Spinal cord (tissue), 10 donors: ENCODE results near the gene GLRX. TPM values are rescaled to one million over a fixed set of nuclear protein-coding genes. Genes with fewer than 3 reads are reported as not detected.

Source experiments
- DNase-seq, 6 donors: peaks; one replicate each; pipeline versions ENCODE4 v3.0.0 to v3.0.0-alpha.2; 2013 to 2015; ENCODE audit warnings: low spot score in 6 of 6, low read depth in 4 of 6
- H3K27ac ChIP-seq: one replicate; pipeline ENCODE4 v1.5.1; 2013; ENCODE audit warnings: low read depth, low read length, control low read depth
- H3K27me3 ChIP-seq: one replicate; pipeline ENCODE4 v1.6.1; 2013; ENCODE audit warnings: low read length; ENCODE audit not compliant: control insufficient read depth, insufficient read depth
- H3K36me3 ChIP-seq: one replicate; pipeline ENCODE4 v1.6.1; 2013; ENCODE audit warnings: low read length; ENCODE audit not compliant: control insufficient read depth, insufficient read depth
- H3K4me1 ChIP-seq: one replicate; pipeline ENCODE4 v1.6.1; 2013; ENCODE audit warnings: low read length; ENCODE audit not compliant: control insufficient read depth, insufficient read depth
- H3K4me3 ChIP-seq: one replicate; pipeline ENCODE4 v1.5.1; 2013; ENCODE audit warnings: low read depth, low read length, control low read depth
- H3K9me3 ChIP-seq: one replicate; pipeline ENCODE4 v1.6.1; 2013; ENCODE audit warnings: low read length; ENCODE audit not compliant: control insufficient read depth, insufficient read depth
- WGBS: methylation state at CpG from one replicate; pipeline ENCODE4 v1.1.5; 2013; ENCODE audit warnings: missing lambda C conversion rate; ENCODE audit not compliant: insufficient coverage; 5-methylcytosine and 5-hydroxymethylcytosine counted together
- polyA plus RNA-seq, 2 donors: library from polyadenylated mRNA; unstranded; fragments of 120-200 nt; gene quantifications; one replicate each; pipeline ENCODE4 v1.2.1, GENCODE V29; 2013; ENCODE audit not compliant: insufficient read length in 2 of 2
- total RNA-seq, 2 donors: library from RNA; depleted of rRNA in 1 of 2; stranded (reverse); fragments of 120-200 nt in 1 of 2; fragments of >200 nt in 1 of 2; gene quantifications; one replicate each; pipeline versions ENCODE4 v1.2.3 to v1.2.4, GENCODE V29; 2013 to 2014
- donor health status: healthy.

The GLRX gene
- total and polyA plus RNA-seq, 4 donors: 8.4 to 37.4 (median 21.8) TPM

GRCh38 chr5:95863383-95863757, 40.8 kb upstream of the GLRX start:
- peaks cover 2% of the 10 kb centered on the region for H3K27me3 ChIP-seq
- no peak overlapping the region for H3K27ac ChIP-seq
- whole genome bisulfite sequencing: 97% methylated on average over 3 of the region's 4 CpGs
- no peak overlapping the region for H3K4me3 ChIP-seq
- no peak for DNase-seq
- no peaks in the 10 kb centered on the region for H3K36me3 ChIP-seq
- peaks cover 7% of the 10 kb centered on the region for H3K4me1 ChIP-seq
- no peaks in the 10 kb centered on the region for H3K9me3 ChIP-seq

- Histone ChIP-seq H3K27me3 (peaks cover 2% of the 10 kb centered on the region), H3K36me3 (no peaks in the 10 kb centered on the region), H3K4me1 (peaks cover 12% of the 10 kb centered on the region), H3K9me3 (no peaks in the 10 kb centered on the region), H3K4me3 (no peak overlapping the region), H3K27ac (no peak overlapping the region)
- no peak for DNase-seq
- 55% methylated on average over 4 of the region's 8 CpGs for WGBS
Measured at GRCh38 chr5:95862671-95863382, 40.3 kb upstream of the GLRX start.

GRCh38 chr5:95861864-95862561, 39.5 kb upstream of the GLRX start:
- Histone ChIP-seq H3K36me3 (no peaks in the 10 kb centered on the region), H3K4me1 (peaks cover 15% of the 10 kb centered on the region)

GRCh38 chr5:95861221-95861863, 38.8 kb upstream of the GLRX start:
- peak in 1 of 6 donors; percentile 22 for DNase-seq
- H3K27ac ChIP-seq: no peak overlapping the region
- H3K27me3 ChIP-seq: peaks cover 2% of the 10 kb centered on the region
- H3K4me3 ChIP-seq: no peak overlapping the region
- 79% methylated on average over 14 of the region's 14 CpGs for WGBS
- H3K4me1 ChIP-seq: peaks cover 17% of the 10 kb centered on the region
- no peaks in the 10 kb centered on the region for H3K36me3 ChIP-seq
- no peaks in the 10 kb centered on the region for H3K9me3 ChIP-seq

More at GRCh38 chr5:95861864-95862561, 39.5 kb upstream of the GLRX start:
- 47% methylated on average over 4 of the region's 8 CpGs for WGBS
- Histone ChIP-seq H3K27ac (no peak overlapping the region), H3K4me3 (no peak overlapping the region), H3K27me3 (peaks cover 2% of the 10 kb centered on the region), H3K9me3 (no peaks in the 10 kb centered on the region)
- DNase-seq: no peak

- H3K4me1 ChIP-seq: peaks cover 18% of the 10 kb centered on the region
- H3K27me3 ChIP-seq: peaks cover 2% of the 10 kb centered on the region
- no peaks in the 10 kb centered on the region for H3K36me3 ChIP-seq
- H3K27ac ChIP-seq: no peak overlapping the region
- no peak overlapping the region for H3K4me3 ChIP-seq
- 100% methylated on average over 1 of the region's 4 CpGs for whole genome bisulfite sequencing
- no peaks in the 10 kb centered on the region for H3K9me3 ChIP-seq
- no peak for DNase-seq
Measured at GRCh38 chr5:95859661-95860060, 37.1 kb upstream of the GLRX start.

- H3K9me3 ChIP-seq: no peaks in the 10 kb centered on the region
- no peak overlapping the region for H3K27ac ChIP-seq
- WGBS: 13% methylated on average over 26 of the region's 28 CpGs
- DNase-seq: peak; percentile 68 to 95 (median 76)
- peaks cover 18% of the 10 kb centered on the region for H3K4me1 ChIP-seq
- peaks cover 2% of the 10 kb centered on the region for H3K27me3 ChIP-seq
- no peaks in the 10 kb centered on the region for H3K36me3 ChIP-seq
- H3K4me3 ChIP-seq: peak overlapping the region; percentile 21
Measured at GRCh38 chr5:95858661-95859595, 36.4 kb upstream of the GLRX start.

GRCh38 chr5:95858023-95858461, 35.5 kb upstream of the GLRX start:
- 58% methylated on average over 8 of the region's 8 CpGs for WGBS
- H3K4me1 ChIP-seq: peaks cover 18% of the 10 kb centered on the region
- H3K27ac ChIP-seq: no peak overlapping the region
- DNase-seq: peak in 2 of 6 donors; percentile 33 to 63
- H3K36me3 ChIP-seq: no peaks in the 10 kb centered on the region
- H3K4me3 ChIP-seq: no peak overlapping the region
- no peaks in the 10 kb centered on the region for H3K9me3 ChIP-seq
- peaks cover 2% of the 10 kb centered on the region for H3K27me3 ChIP-seq

- Histone ChIP-seq H3K4me1 (peaks cover 18% of the 10 kb centered on the region), H3K27me3 (peaks cover 2% of the 10 kb centered on the region), H3K36me3 (no peaks in the 10 kb centered on the region), H3K4me3 (no peak overlapping the region), H3K9me3 (no peaks in the 10 kb centered on the region), H3K27ac (no peak overlapping the region)
- DNase-seq: peak in 1 of 6 donors; percentile 37
- 86% methylated on average over 12 of the region's 12 CpGs for WGBS
Measured at GRCh38 chr5:95857185-95857945, 34.8 kb upstream of the GLRX start.
